Measurements from ENCODE around the gene TMEM247.

The TMEM247 gene

GRCh38 chr2:46492301-46492700, 12.9 kb downstream of the TMEM247 start:
- no peak overlapping the region for H3K4me3 ChIP-seq (ENCODE audit: insufficient read depth in 1 of 2, low read depth in 1 of 2, low read length in 2 of 2)
- H3K14ac ChIP-seq (ENCODE audit: low read length in 2 of 2), result no peak overlapping the region
- no peak overlapping the region for H2BK15ac ChIP-seq (ENCODE audit: low read depth, poor library complexity, severe bottlenecking)
- DNase-seq, result no peak
- no peak overlapping the region for H4K91ac ChIP-seq (ENCODE audit: low read length)
- no peak overlapping the region for H2AK5ac ChIP-seq (ENCODE audit: low read length, severe bottlenecking)
- H3K27me3 ChIP-seq (ENCODE audit: control insufficient read depth in 1 of 2, insufficient read depth in 1 of 2, low read length in 2 of 2), result peaks cover 0 to 2% of the 10 kb centered on the region in 2 experiments
- no peak overlapping the region for H3K4me2 ChIP-seq (ENCODE audit: low read length, poor library complexity, severe bottlenecking)
- WGBS, result 100% methylated on average over 6 of the region's 7 CpGs
- no peaks in the 10 kb centered on the region for H3K9me3 ChIP-seq (ENCODE audit: control insufficient read depth, low read length)
- no peaks in the 10 kb centered on the region for H3K36me3 ChIP-seq (ENCODE audit: control insufficient read depth in 1 of 2, insufficient read depth in 2 of 2, low read depth in 1 of 2, low read length in 2 of 2)
- no peak overlapping the region for H2BK120ac ChIP-seq (ENCODE audit: low read depth, low read length)
- H3K4me1 ChIP-seq (ENCODE audit: control insufficient read depth, insufficient read depth, low read depth, low read length), result peaks cover 13% of the 10 kb centered on the region
- no peak overlapping the region for H3K27ac ChIP-seq (ENCODE audit: low read length, poor library complexity, severe bottlenecking)
- no peak overlapping the region for H3K18ac ChIP-seq (ENCODE audit: low read depth in 1 of 2, low read length in 2 of 2)
- H3K23ac ChIP-seq (ENCODE audit: low read length in 2 of 2), result no peak overlapping the region
- H3K79me1 ChIP-seq (replicated peaks; ENCODE audit: low read length, poor library complexity, severe bottlenecking), result no peaks in the 10 kb centered on the region
- no peak overlapping the region for H3K4ac ChIP-seq (ENCODE audit: low read depth in 1 of 2, low read length in 2 of 2)
- H4K8ac ChIP-seq (ENCODE audit: low read length), result no peak overlapping the region
- H2AFZ ChIP-seq (ENCODE audit: low read depth, low read length), result no peak overlapping the region
- H2BK12ac ChIP-seq (ENCODE audit: low read length in 2 of 2), result peak overlapping the region in 1 of 2 experiments; percentile 10
- H2BK5ac ChIP-seq (ENCODE audit: low read depth, low read length, poor library complexity, severe bottlenecking), result no peak overlapping the region
- no peak overlapping the region for H3K9ac ChIP-seq (ENCODE audit: low read length)

- H2AK5ac ChIP-seq (ENCODE audit: low read length, severe bottlenecking), result no peak overlapping the region
- no peak overlapping the region for H3K27ac ChIP-seq (ENCODE audit: low read length, poor library complexity, severe bottlenecking)
- H3K4me3 ChIP-seq (ENCODE audit: insufficient read depth in 1 of 2, low read depth in 1 of 2, low read length in 2 of 2), result no peak overlapping the region
- H3K9ac ChIP-seq (ENCODE audit: low read length), result no peak overlapping the region
- no peak overlapping the region for H4K91ac ChIP-seq (ENCODE audit: low read length)
- H2BK5ac ChIP-seq (ENCODE audit: low read depth, low read length, poor library complexity, severe bottlenecking), result no peak overlapping the region
- H3K18ac ChIP-seq (ENCODE audit: low read depth in 1 of 2, low read length in 2 of 2), result peak overlapping the region in 1 of 2 experiments; percentile 64
- no peak overlapping the region for H2AFZ ChIP-seq (ENCODE audit: low read depth, low read length)
- H2BK12ac ChIP-seq (ENCODE audit: low read length in 2 of 2), result peak overlapping the region; percentile 39 to 80
- H3K36me3 ChIP-seq (ENCODE audit: control insufficient read depth in 1 of 2, insufficient read depth in 2 of 2, low read depth in 1 of 2, low read length in 2 of 2), result no peaks in the 10 kb centered on the region
- H3K23ac ChIP-seq (ENCODE audit: low read length in 2 of 2), result no peak overlapping the region
- no peak overlapping the region for H4K8ac ChIP-seq (ENCODE audit: low read length)
- no peak overlapping the region for H3K4me2 ChIP-seq (ENCODE audit: low read length, poor library complexity, severe bottlenecking)
- no peaks in the 10 kb centered on the region for H3K9me3 ChIP-seq (ENCODE audit: control insufficient read depth, low read length)
- H3K79me1 ChIP-seq (replicated peaks; ENCODE audit: low read length, poor library complexity, severe bottlenecking), result no peaks in the 10 kb centered on the region
- H2BK15ac ChIP-seq (ENCODE audit: low read depth, poor library complexity, severe bottlenecking), result no peak overlapping the region
- H3K14ac ChIP-seq (ENCODE audit: low read length in 2 of 2), result no peak overlapping the region
- peak overlapping the region; percentile 10 to 28 for H3K4ac ChIP-seq (ENCODE audit: low read depth in 1 of 2, low read length in 2 of 2)
- DNase-seq, result peak; percentile 83
- WGBS, result 26% methylated on average over 8 of the region's 8 CpGs
- H3K4me1 ChIP-seq (ENCODE audit: control insufficient read depth, insufficient read depth, low read depth, low read length), result peaks cover 6% of the 10 kb centered on the region
- no peak overlapping the region for H2BK120ac ChIP-seq (ENCODE audit: low read depth, low read length)
- H3K27me3 ChIP-seq (ENCODE audit: control insufficient read depth in 1 of 2, insufficient read depth in 1 of 2, low read length in 2 of 2), result peaks cover 5 to 11% of the 10 kb centered on the region in 2 experiments
These were observed 14.0 kb downstream of the TMEM247 start for GRCh38 chr2:46493241-46493970.

GRCh38 chr2:46493971-46494250, 14.5 kb downstream of the TMEM247 start:
- H2BK12ac ChIP-seq (ENCODE audit: low read length in 2 of 2), result peak overlapping the region in 1 of 2 experiments; percentile 61
- H2AK5ac ChIP-seq (ENCODE audit: low read length, severe bottlenecking), result peak overlapping the region; percentile 55

DNA sequence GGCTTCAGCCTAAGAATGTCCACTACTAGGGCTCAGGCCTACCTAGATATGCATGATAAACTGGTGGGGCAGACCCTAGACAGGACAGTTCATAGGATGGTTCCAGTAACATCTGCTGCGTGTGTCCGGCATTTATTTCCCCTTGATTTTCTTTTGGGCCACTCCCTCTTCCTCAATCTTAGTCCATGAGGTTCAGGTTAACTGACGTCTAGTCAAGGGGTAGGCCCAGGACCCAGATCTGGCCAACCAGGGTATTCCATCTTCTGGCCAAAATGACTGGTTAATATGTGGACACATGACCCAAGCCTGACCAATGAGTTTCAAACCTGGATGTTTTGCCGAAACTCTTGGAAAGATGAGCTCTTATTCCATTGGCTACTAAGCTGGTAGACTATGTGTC, 15.2 kb downstream of the TMEM247 start:
- Histone ChIP-seq H2BK12ac (ENCODE audit: low read length in 2 of 2) (no peak overlapping the region), H3K27ac (ENCODE audit: low read length, poor library complexity, severe bottlenecking) (no peak overlapping the region), H3K18ac (ENCODE audit: low read depth in 1 of 2, low read length in 2 of 2) (no peak overlapping the region), H2BK5ac (ENCODE audit: low read depth, low read length, poor library complexity, severe bottlenecking) (no peak overlapping the region), H3K23ac (ENCODE audit: low read length in 2 of 2) (no peak overlapping the region), H3K9ac (ENCODE audit: low read length) (no peak overlapping the region), H3K14ac (ENCODE audit: low read length in 2 of 2) (no peak overlapping the region), H3K4me2 (ENCODE audit: low read length, poor library complexity, severe bottlenecking) (no peak overlapping the region), H3K4me1 (ENCODE audit: control insufficient read depth, insufficient read depth, low read depth, low read length) (peaks cover 9% of the 10 kb centered on the region), H2BK120ac (ENCODE audit: low read depth, low read length) (no peak overlapping the region), H2AFZ (ENCODE audit: low read depth, low read length) (no peak overlapping the region), H3K27me3 (ENCODE audit: control insufficient read depth in 1 of 2, insufficient read depth in 1 of 2, low read length in 2 of 2) (peaks cover 5 to 11% of the 10 kb centered on the region in 2 experiments), H3K4ac (ENCODE audit: low read depth in 1 of 2, low read length in 2 of 2) (no peak overlapping the region), H3K36me3 (ENCODE audit: control insufficient read depth in 1 of 2, insufficient read depth in 2 of 2, low read depth in 1 of 2, low read length in 2 of 2) (no peaks in the 10 kb centered on the region), H2AK5ac (ENCODE audit: low read length, severe bottlenecking) (peak overlapping the region; percentile 27), H3K9me3 (ENCODE audit: control insufficient read depth, low read length) (no peaks in the 10 kb centered on the region), H3K79me1 (replicated peaks; ENCODE audit: low read length, poor library complexity, severe bottlenecking) (no peaks in the 10 kb centered on the region), H2BK15ac (ENCODE audit: low read depth, poor library complexity, severe bottlenecking) (no peak overlapping the region), H3K4me3 (ENCODE audit: insufficient read depth in 1 of 2, low read depth in 1 of 2, low read length in 2 of 2) (no peak overlapping the region), H4K8ac (ENCODE audit: low read length) (no peak overlapping the region), H4K91ac (ENCODE audit: low read length) (no peak overlapping the region)
- DNase-seq, result no peak
- 99% methylated on average over 4 of the region's 4 CpGs for WGBS

More at GRCh38 chr2:46493971-46494250, 14.5 kb downstream of the TMEM247 start:
- Histone ChIP-seq H3K14ac (ENCODE audit: low read length in 2 of 2) (no peak overlapping the region), H3K4ac (ENCODE audit: low read depth in 1 of 2, low read length in 2 of 2) (peak overlapping the region in 1 of 2 experiments; percentile 28), H3K27me3 (ENCODE audit: control insufficient read depth in 1 of 2, insufficient read depth in 1 of 2, low read length in 2 of 2) (peaks cover 5 to 11% of the 10 kb centered on the region in 2 experiments), H3K4me1 (ENCODE audit: control insufficient read depth, insufficient read depth, low read depth, low read length) (peaks cover 6% of the 10 kb centered on the region), H3K9me3 (ENCODE audit: control insufficient read depth, low read length) (no peaks in the 10 kb centered on the region), H2BK15ac (ENCODE audit: low read depth, poor library complexity, severe bottlenecking) (no peak overlapping the region), H4K91ac (ENCODE audit: low read length) (no peak overlapping the region), H4K8ac (ENCODE audit: low read length) (no peak overlapping the region), H3K9ac (ENCODE audit: low read length) (no peak overlapping the region), H2AFZ (ENCODE audit: low read depth, low read length) (no peak overlapping the region), H3K27ac (ENCODE audit: low read length, poor library complexity, severe bottlenecking) (no peak overlapping the region), H3K18ac (ENCODE audit: low read depth in 1 of 2, low read length in 2 of 2) (peak overlapping the region in 1 of 2 experiments; percentile 61), H3K36me3 (ENCODE audit: control insufficient read depth in 1 of 2, insufficient read depth in 2 of 2, low read depth in 1 of 2, low read length in 2 of 2) (no peaks in the 10 kb centered on the region), H3K4me2 (ENCODE audit: low read length, poor library complexity, severe bottlenecking) (no peak overlapping the region), H3K4me3 (ENCODE audit: insufficient read depth in 1 of 2, low read depth in 1 of 2, low read length in 2 of 2) (no peak overlapping the region), H3K23ac (ENCODE audit: low read length in 2 of 2) (no peak overlapping the region), H2BK5ac (ENCODE audit: low read depth, low read length, poor library complexity, severe bottlenecking) (no peak overlapping the region), H2BK120ac (ENCODE audit: low read depth, low read length) (no peak overlapping the region), H3K79me1 (replicated peaks; ENCODE audit: low read length, poor library complexity, severe bottlenecking) (no peaks in the 10 kb centered on the region)
- no peak for DNase-seq
- WGBS, result 55% methylated on average over 3 of the region's 4 CpGs
